CD4-positive, alpha-beta T cell treated with Interleukin-4 for 1 hour (primary cell): ENCODE data around the gene TBPL1.
"Not testable (repeated sequence)": the region's sequence is repeated elsewhere in the genome, so short reads cannot be mapped to it uniquely, and the experiment has no call there.

Source experiments
- DNase-seq, 2 donors: peaks; one replicate each; pipeline ENCODE4 v3.0.0-alpha.2; 2020 to 2022

TBPL1 gene

DNA sequence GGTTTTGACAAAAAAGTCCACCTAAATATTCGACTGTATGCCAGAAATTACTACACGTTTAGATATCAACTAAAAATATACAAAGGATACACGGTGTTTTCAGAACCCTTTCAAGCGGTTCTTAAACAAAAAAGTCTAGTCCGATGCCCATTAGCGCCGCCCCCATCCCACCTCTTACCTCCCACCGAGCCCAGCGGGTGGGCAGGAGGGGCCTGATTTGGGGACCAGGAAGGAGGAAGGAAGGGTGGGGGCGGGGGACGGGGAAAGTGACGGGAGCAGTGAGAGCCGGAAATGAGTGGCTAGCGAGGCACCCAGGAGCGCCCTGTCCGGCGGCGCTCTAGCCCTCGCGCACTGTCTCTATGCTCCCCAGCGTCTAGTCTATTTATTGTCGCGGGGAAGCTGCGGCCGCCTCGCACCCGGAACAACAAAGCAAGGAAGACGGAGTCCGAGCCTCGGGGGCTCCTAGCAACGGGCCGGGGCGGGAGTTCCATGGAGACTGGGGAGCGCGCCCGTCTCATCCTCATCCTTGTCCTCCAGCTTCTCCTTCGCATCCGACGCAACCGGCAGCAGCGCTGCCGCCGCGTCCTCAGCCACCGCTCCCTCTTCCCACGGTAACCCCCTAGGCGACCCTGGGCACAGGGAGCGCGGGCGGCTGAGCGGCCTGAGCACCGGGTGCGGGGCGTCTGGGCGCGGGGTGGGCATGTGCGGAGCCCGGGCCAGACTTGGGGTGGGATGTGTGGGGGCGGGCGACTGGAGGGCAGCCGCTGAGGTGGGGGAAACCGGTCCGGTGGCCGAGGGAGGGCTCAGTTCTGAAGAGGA is at the start of gene TBPL1:
TBPL1 (plus strand) TSS at position 410 of the 819 bp plus-strand sequence. CDS start 26,902 bp downstream, outside the sequence.
- DNase-seq: peak; percentile 95

DNA sequence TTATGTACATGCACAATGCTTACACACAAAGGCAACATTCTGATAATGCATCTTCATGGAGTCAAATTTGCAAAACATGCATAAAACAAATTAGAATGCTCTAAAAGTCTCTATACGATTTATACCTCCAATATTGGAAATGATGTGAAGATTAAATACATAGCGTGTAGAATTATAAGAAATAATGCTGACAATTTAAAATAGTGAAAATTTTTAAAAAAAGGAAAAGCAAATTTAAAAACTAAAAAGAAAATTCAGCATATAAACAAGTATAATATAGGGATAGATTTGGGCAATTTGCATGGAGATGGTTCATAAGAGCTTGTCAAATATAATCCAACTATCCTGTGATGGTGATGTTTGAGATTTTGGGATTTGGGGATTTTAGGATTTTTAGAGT is 49.2 kb upstream of the TBPL1 start:
- no peak for DNase-seq

DNA sequence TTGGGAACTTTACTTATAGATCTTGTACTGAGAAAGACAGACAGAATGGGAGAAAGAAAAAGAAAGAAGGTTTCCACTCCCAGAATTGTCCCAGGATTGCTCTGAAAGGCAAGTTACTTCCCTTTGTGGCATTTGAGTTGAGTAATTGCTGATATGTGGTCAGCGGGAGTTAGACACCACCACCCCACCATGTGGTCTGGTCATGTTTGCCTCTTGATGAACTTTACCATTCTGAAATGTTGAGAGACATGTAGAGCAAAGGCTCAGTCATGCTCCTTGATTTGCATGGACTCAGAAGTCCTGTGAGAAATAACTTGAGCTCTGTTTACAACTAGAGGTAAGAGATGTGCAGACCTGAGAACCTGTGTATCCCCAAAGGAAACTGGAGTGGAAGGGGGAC is 47.0 kb upstream of the TBPL1 start:
- DNase-seq: no peak

DNA sequence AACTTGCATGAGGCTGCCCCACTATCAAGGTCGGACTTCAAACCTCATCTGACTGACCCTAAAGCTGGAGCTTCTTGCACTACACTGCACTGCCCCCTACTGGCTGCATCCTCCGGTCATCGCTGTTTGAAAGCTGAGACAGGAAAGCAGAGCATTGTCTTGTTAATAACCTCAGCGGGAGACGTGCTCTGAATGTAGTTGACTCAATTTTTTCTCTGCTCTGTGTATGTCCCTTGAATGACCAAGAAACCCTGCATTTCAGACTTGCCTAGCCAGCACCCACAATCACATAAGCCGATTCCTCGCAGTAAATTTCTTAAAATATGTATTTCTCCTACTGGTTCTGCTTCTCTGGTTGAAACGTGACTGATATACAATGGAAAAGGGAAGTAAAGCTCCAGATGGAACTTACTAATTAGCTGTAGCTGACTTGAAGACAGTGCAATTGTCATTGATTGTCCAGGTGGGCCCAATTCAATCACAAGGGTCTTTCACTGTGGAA is 36.3 kb upstream of the TBPL1 start:
- peak; percentile 64 to 65 for DNase-seq

DNA sequence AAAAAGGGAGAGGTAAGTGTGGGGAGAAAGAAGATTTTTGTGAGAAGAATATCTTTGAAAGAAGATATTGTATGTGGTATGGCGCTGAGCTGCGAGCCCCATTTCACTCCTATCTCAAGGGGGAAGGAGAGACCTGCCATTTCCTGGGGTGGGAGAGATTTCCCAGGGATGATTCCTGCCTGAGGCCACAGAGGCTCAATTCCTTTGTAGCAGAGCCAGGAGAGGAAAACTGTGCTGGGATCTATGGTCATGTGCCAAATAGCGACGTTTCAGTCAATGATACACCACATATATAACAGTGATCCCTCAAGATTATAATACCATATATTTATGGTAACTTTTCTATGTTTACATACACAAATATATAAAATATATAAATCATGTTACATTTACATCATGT is 35.2 kb upstream of the TBPL1 start:
- no peak for DNase-seq

DNA sequence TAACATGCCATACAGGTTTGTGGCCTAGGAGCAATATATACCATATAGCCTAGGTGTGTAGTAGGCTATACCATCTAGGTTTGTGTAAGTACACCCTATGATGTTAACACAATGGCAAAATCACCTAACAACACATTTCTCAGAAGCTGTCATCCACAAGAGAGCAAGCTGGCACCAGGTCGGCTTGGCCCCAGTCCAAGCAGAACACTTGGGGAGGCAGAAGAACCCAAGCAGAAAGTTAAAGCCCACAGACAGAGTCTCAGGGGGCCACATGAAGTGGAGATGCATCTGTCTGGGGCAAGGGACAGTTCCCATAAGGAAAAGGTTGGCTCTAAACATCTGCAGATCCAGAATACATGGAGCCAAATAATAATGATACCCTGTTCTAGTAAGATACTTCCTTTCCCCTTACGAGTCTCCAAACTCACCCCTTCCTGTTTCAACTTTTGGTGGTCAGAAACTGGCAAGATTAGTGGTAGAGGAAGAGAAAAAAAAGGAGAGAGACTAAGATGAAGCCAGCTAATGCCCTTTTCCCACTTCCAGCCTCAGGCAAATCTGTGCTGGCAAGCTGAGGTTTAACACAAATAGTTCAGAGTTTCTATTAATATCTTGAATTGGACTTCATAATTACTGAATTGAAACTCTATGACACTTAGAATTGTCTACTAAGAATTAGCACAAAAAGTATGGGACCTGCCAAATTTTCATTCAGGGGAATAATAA is 34.7 kb upstream of the TBPL1 start:
- no peak for DNase-seq

DNA sequence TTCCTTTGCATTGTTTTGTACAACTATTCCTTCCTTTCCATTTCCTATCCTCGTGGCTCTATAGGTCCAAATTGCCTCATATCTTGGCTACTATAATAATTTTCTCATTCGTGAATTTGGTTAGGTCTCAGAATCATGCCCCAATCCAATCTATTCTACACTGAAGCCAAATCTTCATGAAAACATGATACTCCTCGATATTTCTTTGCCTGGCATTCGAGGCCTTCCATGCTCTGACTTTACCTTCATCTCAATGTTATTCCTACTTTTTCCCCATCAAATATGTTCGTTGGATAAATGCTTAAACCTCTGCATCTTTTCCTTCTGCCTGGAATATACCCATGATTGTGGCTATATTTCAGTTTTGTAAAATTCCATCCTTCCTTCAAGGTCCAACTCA is 33.7 kb upstream of the TBPL1 start:
- no peak for DNase-seq

DNA sequence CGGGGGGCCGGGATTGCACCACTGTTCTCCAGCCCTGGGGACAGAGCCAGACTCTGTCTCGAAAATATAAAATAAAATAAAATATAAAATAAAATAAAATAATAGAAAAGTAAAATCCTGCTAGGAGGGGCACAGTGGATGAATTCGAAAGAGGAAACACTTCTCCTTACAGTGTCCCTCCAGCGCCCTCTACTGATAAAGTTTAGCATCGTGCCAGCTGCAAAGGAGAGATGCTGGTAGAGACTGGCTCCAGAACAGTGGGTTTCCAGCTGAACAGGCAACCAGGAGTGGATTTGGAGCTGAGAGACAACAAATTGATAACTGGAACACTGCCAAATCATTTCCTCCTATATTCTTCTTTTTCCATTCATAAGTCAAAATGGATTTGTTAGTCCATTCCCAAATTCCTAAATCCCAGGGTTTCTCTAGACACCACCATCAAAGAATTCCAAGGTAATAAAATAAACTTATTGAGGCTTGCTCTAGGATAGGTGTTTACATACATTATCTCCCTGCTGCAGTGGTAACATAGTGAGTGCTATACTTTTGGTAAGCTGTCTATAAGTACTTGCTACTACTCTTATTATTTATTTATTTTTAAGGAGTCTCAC is 31.7 kb upstream of the TBPL1 start:
- peak; percentile 68 to 72 for DNase-seq

DNA sequence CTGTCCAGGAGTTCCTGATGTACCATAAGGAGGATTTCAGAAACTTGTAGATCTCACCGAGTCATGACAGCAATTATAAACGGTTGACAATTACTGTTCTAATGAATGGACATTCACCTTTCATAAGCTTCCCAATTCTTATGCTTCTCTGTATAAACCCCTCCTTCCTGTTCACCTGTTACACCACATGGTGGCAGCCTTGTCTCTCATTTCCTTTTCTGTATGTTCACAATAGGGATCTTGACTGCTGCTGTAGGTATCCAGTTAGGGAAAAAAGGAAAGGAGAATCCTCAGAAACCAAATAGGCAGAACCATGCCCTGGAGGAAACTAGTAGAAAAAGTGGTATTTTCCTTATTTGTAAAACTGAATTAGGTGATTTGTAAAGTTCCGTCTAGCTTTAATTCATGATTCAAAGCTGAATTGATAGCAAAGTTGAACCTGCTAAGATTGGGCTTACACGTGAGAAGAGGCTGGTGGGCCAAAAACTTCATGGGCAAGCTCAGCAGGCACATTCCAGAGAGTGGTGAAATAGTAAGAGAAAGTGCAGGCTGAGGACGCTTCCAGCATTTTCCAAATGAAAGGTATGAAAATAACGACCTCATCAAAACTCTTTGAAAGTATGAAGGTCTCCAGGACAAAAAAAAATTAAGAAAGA is 29.0 kb upstream of the TBPL1 start:
- peak; percentile 63 to 74 for DNase-seq

DNA sequence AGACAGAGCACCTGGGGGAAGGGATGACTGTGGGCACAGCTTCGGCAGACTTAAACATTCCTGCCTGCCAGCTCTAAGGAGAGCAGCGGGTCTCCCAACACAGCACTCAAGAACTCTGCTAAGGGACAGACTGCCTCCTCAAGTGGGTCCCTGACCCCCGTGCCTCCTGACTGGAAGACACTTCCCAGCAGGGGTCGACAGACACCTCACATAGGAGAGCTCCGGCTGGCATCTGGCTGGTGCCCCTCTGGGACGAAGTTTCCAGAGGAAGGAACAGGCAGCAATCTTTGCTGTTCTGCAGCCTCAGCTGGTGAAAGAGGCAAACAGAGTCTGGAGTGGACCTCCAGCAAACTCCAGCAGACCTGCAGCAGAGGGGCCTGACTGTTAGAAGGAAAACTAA is 21.8 kb upstream of the TBPL1 start:
- not testable (repeated sequence) for DNase-seq

DNA sequence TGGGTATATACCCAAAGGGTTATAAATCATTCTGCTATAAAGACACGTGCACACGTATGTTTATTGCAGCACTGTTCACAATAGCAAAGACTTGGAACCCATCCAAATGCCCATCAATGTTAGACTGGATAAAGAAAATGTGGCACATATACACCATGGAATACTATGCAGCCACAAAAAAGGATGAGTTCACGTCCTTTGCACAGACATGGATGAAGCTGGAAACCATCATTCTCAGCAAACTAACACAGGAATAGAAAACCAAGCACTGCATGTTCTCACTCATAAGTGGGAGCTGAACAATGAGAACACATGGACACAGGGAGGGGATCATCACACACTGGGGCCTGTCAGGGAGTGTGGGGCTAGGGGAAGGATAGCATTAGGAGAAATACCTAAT is 16.7 kb upstream of the TBPL1 start:
- not testable (repeated sequence) for DNase-seq

DNA sequence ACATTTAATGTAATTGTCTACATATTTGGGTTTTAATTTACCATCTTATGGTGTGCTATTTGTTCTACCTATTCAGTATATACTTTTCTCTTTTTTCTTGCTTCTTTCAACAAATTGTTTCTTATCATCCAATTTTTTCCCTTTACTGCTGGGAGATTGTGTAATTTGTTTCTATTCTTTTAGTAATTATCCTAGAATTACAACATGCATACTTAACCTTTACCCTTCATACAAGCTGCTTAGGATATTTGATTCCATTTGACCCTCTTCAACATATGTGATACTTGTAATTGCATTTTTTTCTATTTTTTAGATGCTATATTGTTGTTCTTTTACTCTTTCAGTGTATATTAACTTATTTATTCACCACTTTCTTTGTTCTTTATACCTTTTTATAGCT is 15.1 kb upstream of the TBPL1 start:
- no peak for DNase-seq

DNA sequence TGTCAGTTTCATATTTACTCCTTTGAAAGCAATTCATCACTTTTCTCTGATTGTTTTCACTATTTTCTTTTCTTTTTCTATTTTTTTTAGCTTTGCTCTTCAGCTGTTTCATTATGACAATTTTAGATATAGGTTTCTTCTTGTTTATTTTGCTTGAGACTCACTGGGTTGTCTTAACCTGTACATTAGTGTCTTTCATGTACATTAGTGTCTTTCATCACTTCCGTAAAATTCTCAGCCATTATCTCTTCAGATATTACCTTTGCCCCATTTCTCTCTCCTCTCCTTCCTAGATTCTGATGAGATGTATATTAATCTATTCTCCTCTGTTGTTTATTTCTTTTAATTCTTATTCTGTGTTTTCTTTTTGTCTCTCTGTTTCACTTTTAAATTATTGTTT is 14.5 kb upstream of the TBPL1 start:
- DNase-seq: no peak

DNA sequence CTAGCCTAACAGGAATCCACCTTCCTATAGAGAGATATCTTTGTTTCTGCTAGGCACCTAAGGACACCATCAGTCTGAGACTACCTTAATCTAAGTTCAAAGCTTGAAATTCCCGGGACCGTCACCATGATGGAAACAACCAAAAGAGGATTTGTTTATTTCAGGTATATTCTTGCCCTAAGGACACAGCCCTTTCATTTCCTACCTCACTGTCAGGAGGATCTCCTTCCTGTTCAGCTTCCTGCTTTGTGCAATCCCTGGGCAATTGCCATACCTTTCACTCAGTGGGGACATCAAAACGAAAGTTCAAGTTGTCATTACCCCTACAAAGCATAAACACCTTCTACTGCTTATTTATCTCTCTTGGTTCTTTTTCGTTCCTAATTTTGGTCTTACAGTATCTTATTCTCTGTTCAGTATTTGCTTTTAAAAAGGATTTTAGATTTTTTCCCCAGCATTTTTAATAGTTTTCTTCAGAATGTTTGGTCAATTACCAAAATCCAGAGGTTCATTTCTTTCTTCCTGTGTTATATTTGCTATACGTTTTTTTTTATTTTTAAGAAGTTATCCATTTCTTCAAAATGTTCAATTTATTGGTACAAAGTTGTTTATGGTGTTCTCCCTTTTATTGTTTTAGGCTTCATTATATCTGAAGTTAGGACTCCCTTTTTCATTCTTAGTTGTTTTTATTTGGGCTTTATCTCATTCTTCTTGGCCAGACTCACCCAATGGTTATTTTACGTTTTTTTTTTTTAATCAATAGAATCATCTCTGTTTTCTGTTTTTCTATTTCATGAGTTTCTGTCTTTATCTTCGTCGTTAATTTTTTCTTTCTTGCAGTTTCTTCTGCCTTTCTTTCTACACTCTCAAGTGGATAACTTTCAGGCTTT is 13.0 kb upstream of the TBPL1 start:
- DNase-seq: no peak

DNA sequence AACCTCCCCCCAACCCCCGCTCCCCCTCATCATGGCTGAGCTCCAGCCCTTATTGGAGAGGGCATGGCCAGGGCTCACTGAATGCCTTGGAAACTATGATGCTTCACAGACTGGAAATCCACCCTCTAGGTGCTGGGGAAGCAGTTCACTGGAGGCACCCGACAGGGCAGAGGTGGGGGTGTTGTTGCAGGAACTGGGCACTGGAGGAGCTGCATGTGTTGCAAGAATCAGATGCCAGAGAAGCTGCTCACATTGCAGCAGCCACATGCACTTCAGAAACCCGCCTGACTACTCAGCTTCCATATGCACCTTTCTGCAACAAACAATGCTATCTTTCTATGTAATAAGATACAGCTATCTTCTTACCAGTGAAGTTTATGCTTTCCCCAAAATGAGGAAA is 7.9 kb upstream of the TBPL1 start:
- DNase-seq: no peak

DNA sequence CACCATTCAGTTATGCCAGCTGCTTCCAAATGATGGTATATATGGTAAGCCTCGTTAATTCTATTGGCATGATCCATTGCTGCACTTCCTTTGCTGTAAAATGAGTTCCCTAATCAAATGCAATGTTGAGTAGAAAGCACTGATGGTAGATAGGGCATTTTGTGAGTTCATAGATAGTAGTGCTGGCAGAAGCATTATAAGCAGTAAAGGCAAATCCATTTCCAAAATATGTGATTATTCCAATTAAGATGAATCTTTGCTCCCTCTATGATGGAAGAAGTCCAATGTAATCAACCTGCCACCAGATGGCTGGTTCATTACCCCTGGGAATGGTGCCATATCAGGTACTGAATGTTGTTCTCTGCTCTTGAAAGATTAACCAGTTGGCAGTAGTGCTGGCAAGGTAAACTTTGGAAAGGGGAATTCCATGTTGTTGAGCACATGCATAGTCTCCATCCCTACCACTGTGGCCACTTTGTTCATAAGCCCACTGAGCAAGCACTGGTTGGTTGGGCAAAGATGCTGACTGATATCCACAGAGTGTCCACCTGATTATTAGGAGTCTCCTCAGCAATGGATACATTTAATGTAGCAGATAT is 5.6 kb upstream of the TBPL1 start:
- no peak for DNase-seq

DNA sequence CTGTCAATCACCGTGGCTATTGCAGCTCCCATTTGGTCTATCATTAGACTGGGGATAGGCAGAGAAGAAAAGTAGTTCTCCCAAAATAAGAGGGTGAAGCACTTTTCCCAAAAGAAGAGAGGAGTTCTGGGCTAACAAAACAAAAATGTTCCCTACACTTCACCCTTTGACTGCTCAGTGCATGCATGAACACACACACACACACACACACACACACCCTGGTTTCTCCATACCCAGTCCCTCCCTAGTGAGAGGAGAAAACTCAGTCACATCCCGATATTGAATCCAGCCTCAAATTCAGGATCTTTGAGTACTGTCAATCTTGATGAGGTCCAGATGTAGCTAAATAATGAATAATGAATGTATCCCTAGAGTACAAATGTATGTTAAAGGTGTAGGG is 4.6 kb upstream of the TBPL1 start:
- no peak for DNase-seq

DNA sequence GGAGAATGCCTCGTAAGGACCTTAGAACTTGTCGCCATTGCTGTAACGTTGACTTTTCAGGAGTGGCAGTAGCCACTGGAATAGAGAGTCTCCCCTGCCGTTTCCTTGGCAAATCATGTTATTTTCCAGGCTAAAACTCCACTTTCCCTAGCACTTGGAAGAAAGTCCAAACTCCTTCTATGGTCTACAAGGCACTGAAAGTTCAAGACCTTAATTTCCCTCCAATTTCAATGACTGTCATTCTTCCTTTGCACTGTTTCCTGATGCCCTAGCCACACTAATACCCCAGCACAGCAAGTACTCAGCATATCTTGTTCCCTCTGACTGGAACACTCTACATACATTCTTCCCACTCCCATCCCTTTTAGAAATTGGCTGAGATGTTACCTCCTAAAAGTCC is 1.8 kb upstream of the TBPL1 start:
- no peak for DNase-seq

DNA sequence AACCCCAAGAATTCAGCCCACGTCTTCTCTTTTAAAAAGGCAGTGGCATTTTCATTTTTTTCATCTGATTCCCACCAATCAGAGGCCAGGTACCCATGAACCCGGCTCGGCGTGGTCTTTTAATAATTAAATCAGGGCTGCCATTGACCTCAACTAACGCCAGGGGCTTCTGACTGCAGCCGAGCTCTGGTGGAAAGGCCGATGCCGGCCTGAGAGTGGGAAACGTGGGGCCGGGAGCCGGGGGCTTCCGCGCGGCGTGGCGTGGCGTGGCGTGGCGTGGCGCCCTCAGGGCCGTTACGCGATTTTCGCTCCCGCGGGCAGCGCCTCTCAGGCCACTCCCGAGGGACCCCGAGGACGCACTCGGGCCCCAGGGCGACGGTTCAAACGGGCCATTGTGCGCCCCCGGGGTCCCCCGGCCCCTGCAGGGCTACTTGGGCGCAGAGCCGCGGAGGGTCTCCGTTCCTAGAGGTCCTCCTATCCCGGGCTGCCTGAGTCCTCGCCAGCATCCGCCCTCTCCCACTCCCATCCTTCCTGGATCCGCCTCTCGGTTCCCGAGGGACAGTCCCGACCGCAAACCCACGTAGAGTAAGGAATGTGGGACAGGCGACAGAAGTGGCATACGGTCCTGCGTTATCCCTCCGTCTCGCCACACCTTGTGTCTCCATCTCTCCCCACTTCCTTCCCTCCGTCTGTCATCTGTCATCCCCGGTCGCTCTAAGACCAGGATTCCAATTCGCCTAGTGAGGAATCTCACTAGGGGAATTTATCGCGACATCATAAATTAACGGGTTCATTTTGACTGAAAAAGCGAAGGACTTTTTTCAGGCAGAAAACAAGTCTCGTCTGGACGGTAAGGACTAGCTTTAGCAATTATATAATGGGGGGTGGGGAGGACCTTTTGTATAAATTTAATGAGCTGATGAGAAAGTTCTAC is 876 bp upstream of the TBPL1 start:
- DNase-seq: peak; percentile 74 to 80

DNA sequence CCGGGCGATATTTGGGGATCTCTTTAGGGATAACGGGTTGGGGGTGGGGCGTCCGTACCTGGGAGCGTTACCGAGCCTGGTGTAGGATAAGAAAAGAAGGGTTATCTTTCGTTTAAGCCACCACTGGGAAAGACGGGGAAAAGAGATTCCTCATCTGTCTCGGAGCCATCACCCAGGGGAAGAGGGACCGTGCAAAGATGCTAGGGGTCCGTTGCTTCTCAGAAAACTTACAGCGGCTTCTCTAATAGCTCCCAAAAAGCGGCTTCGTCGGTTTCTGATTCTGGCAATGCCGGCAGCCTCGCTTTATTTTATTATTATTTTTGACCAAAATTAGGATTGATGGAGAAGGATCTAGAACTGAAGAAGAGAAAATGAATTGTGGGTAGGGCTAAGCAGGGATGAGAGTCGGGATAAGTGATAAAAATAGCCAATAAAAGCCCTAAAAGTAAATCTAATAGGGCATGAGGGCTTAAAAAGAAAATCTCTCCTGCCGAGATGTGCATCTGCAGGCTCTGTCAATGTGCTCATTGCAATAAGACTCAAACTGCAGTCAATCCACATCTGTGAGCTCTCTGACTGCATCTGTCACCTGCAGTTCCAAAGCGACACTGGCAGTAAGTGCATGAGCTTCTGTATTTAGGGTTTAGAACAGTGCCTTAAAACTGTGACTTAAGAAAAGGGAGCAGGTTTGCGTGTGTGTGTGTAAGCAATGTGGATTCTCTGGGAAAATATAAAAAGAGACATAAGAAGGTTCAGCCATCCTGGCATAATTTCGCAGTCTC is 801 bp downstream of the TBPL1 start:
- no peak for DNase-seq
